Neuronal stem cell (in vitro differentiated cells): ENCODE measurements around the gene AACS.

Source experiments
- DNase-seq: peaks from one replicate; pipeline ENCODE4 v3.0.0-alpha.2; 2013; ENCODE audit warnings: low spot score
- H2AFZ ChIP-seq: one replicate; pipeline ENCODE4 v1.6.1; 2013; ENCODE audit warnings: mild to moderate bottlenecking, low read length, inconsistent platforms
- H2AK5ac ChIP-seq: 2 replicates; pipeline ENCODE4 v1.6.1; 2013; ENCODE audit warnings: low read depth, mild to moderate bottlenecking, inconsistent platforms, low read length, moderate library complexity, mixed read lengths
- H2BK120ac ChIP-seq: 2 replicates; pipeline ENCODE4 v1.6.1; 2013; ENCODE audit warnings: low read depth, mild to moderate bottlenecking, inconsistent platforms, low read length, moderate library complexity, mixed read lengths
- H2BK12ac ChIP-seq: one replicate; pipeline ENCODE4 v1.6.1; 2013; ENCODE audit warnings: low read length, inconsistent platforms
- H2BK15ac ChIP-seq: 2 replicates; pipeline ENCODE4 v1.6.1; 2013; ENCODE audit warnings: mild to moderate bottlenecking, low read length, inconsistent platforms, mixed read lengths
- H2BK5ac ChIP-seq: one replicate; pipeline ENCODE4 v1.6.1; 2013; ENCODE audit warnings: inconsistent platforms, mild to moderate bottlenecking, low read length, moderate library complexity
- H3K14ac ChIP-seq: one replicate; pipeline ENCODE4 v1.6.1; 2013; ENCODE audit warnings: low read length, inconsistent platforms
- H3K18ac ChIP-seq: 2 replicates; pipeline ENCODE4 v1.6.1; 2013; ENCODE audit warnings: low read length, inconsistent platforms
- H3K23ac ChIP-seq: 2 replicates; pipeline ENCODE4 v1.6.1; 2013; ENCODE audit warnings: low read depth, mild to moderate bottlenecking, mixed read lengths, low read length, inconsistent platforms; ENCODE audit not compliant: poor library complexity
- H3K27ac ChIP-seq: replicated peaks from 3 replicates; pipeline ENCODE4 v1.5.1; 2013; ENCODE audit warnings: low read length, inconsistent platforms
- H3K27me3 ChIP-seq, 3 experiments: 2 replicates each; pipeline ENCODE4 v1.6.1; 2013; ENCODE audit warnings: low read length in 3 of 3, mild to moderate bottlenecking in 2 of 3, inconsistent platforms in 1 of 3, low read depth in 1 of 3, mixed read lengths in 1 of 3, moderate library complexity in 1 of 3; ENCODE audit not compliant: control insufficient read depth in 3 of 3, insufficient read depth in 3 of 3
- H3K36me3 ChIP-seq, 2 donors: replicated peaks in 1 of 2; 2 replicates each; pipeline ENCODE4 v1.6.1; 2013; ENCODE audit warnings: low read length in 2 of 2; ENCODE audit not compliant: control insufficient read depth in 2 of 2, insufficient read depth in 2 of 2
- H3K4ac ChIP-seq: 2 replicates; pipeline ENCODE4 v1.6.1; 2013; ENCODE audit warnings: inconsistent platforms, mild to moderate bottlenecking, low read length, moderate library complexity
- H3K4me1 ChIP-seq, 2 donors: 1 replicate in 1 of 2; 2 replicates in 1 of 2; pipeline ENCODE4 v1.6.1; 2013; ENCODE audit warnings: low read length in 2 of 2, low read depth in 1 of 2; ENCODE audit not compliant: control insufficient read depth in 2 of 2, insufficient read depth in 1 of 2
- H3K4me2 ChIP-seq: one replicate; pipeline ENCODE4 v1.6.1; 2013; ENCODE audit warnings: mild to moderate bottlenecking, low read length, inconsistent platforms; ENCODE audit not compliant: insufficient read depth, poor library complexity, severe bottlenecking
- H3K4me3 ChIP-seq, 2 donors: 2 replicates each; pipeline ENCODE4 v1.5.1; 2013; ENCODE audit warnings: low read length in 2 of 2, mild to moderate bottlenecking in 2 of 2, inconsistent platforms in 1 of 2, moderate library complexity in 1 of 2
- H3K79me1 ChIP-seq: one replicate; pipeline ENCODE4 v1.6.1; 2013; ENCODE audit warnings: low read depth, mild to moderate bottlenecking, inconsistent platforms, low read length, moderate library complexity
- H3K9ac ChIP-seq: one replicate; pipeline ENCODE4 v1.6.1; 2013; ENCODE audit warnings: mild to moderate bottlenecking, low read depth, low read length, inconsistent platforms; ENCODE audit not compliant: poor library complexity
- H3K9me3 ChIP-seq, 2 donors: replicated peaks in 1 of 2; 2 replicates each; pipeline versions ENCODE3 to v1.6.1; 2013; ENCODE audit warnings: low read length in 2 of 2, mild to moderate bottlenecking in 2 of 2, inconsistent platforms in 1 of 2, low read depth in 1 of 2, mixed read lengths in 1 of 2, moderate library complexity in 1 of 2; ENCODE audit not compliant: control insufficient read depth in 2 of 2, insufficient read depth in 1 of 2
- H4K8ac ChIP-seq: one replicate; pipeline ENCODE4 v1.6.1; 2013; ENCODE audit warnings: low read depth, mild to moderate bottlenecking, inconsistent platforms, low read length, moderate library complexity
- H4K91ac ChIP-seq: one replicate; pipeline ENCODE4 v1.6.1; 2013; ENCODE audit warnings: low read length, low read depth, mild to moderate bottlenecking, inconsistent platforms; ENCODE audit not compliant: poor library complexity
- WGBS, 2 donors: extraction: QIAGEN DNeasy Blood & Tissue Kit; methylation state at CpG; one replicate each; pipeline ENCODE4 v1.1.7; 2013; ENCODE audit warnings: missing lambda C conversion rate in 2 of 2, mixed read lengths in 1 of 2; ENCODE audit not compliant: insufficient read length in 2 of 2, insufficient replicate concordance in 1 of 2; ENCODE audit errors: extremely low coverage in 2 of 2; 5-methylcytosine and 5-hydroxymethylcytosine counted together

AACS gene

DNA sequence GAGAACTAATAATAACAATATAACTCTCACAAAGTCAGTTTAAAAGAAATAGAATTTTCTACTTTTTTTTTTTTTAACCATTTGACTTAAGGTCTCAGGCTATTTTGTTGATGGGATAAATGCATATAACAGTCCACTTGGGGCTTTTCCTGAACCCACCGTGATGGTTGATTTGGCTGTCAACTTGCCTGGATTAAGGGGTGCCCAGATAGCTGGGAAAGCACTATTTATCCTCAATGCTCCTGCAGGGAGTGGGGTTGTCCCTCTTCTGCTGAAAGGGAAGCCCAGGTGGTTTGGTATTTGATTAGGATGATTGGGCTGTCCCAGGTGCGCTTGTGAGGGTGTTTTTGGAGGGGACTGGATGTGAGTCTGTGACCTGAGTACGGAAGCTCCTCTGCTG, 114.9 kb downstream of the AACS start:
- no peaks in the 10 kb centered on the region for H3K79me1 ChIP-seq

DNA sequence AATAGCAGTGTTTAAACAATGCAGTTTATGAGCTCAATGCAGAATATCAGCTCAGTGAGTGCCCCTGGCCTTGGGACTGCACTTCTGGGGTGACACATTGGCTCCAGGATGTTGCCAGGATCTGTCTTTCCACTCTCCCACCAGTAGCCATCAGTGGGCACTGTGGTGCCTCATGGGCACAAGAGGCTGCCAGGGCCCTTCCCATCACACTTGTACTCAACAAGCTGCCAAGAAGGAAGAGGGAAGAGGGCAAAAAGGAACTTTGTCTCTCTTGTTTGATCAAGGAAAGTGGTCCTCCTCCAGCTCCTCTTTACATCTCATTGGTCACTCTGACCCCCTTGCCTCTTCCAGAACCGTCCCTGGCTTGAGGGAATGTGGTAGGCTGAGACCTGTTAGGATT, 115.9 kb downstream of the AACS start:
- no peak overlapping the region for H2BK15ac ChIP-seq
- no peak overlapping the region for H3K23ac ChIP-seq
- H3K14ac ChIP-seq, result no peak overlapping the region
- H3K27ac ChIP-seq, result no peak overlapping the region
- H2AFZ ChIP-seq, result no peak overlapping the region
- no peak overlapping the region for H2BK5ac ChIP-seq
- no peak for DNase-seq
- no peak overlapping the region for H4K8ac ChIP-seq
- H3K36me3 ChIP-seq, result no peaks in the 10 kb centered on the region
- H3K18ac ChIP-seq, result no peak overlapping the region
- H2AK5ac ChIP-seq, result no peak overlapping the region
- H3K79me1 ChIP-seq, result no peaks in the 10 kb centered on the region
- no peak overlapping the region for H2BK120ac ChIP-seq
- H3K9me3 ChIP-seq, result peaks cover 0 to 2% of the 10 kb centered on the region in 2 donors
- peaks cover 0 to 28% (median 0%) of the 10 kb centered on the region in 3 experiments for H3K27me3 ChIP-seq
- H3K4me1 ChIP-seq, result peaks cover 0 to 18% of the 10 kb centered on the region in 2 donors
- H3K9ac ChIP-seq, result no peak overlapping the region
- WGBS, 2 donors, result no CpG with 5 or more reads among the region's 1 CpG
- no peak overlapping the region for H3K4me3 ChIP-seq
- H4K91ac ChIP-seq, result no peak overlapping the region
- H3K4ac ChIP-seq, result no peak overlapping the region
- no peak overlapping the region for H2BK12ac ChIP-seq
- no peak overlapping the region for H3K4me2 ChIP-seq

More for the DNA sequence above, 114.9 kb downstream of the AACS start:
- no CpG with 5 or more reads among the region's 3 CpGs for WGBS, 2 donors
- Histone ChIP-seq H2AFZ (no peak overlapping the region), H3K9ac (no peak overlapping the region), H2BK5ac (no peak overlapping the region), H3K23ac (no peak overlapping the region), H3K9me3 (peaks cover 0 to 2% of the 10 kb centered on the region in 2 donors), H3K27me3 (peaks cover 0 to 19% (median 0%) of the 10 kb centered on the region in 3 experiments), H3K4me3 (no peak overlapping the region), H4K8ac (no peak overlapping the region), H3K4me2 (no peak overlapping the region), H2BK120ac (no peak overlapping the region), H2BK15ac (no peak overlapping the region), H3K27ac (no peak overlapping the region), H3K4ac (no peak overlapping the region), H3K14ac (no peak overlapping the region), H3K4me1 (peaks cover 0 to 16% of the 10 kb centered on the region in 2 donors), H2AK5ac (peak overlapping the region; percentile 30), H3K18ac (no peak overlapping the region), H2BK12ac (no peak overlapping the region), H3K36me3 (no peaks in the 10 kb centered on the region), H4K91ac (no peak overlapping the region)
- no peak for DNase-seq

DNA sequence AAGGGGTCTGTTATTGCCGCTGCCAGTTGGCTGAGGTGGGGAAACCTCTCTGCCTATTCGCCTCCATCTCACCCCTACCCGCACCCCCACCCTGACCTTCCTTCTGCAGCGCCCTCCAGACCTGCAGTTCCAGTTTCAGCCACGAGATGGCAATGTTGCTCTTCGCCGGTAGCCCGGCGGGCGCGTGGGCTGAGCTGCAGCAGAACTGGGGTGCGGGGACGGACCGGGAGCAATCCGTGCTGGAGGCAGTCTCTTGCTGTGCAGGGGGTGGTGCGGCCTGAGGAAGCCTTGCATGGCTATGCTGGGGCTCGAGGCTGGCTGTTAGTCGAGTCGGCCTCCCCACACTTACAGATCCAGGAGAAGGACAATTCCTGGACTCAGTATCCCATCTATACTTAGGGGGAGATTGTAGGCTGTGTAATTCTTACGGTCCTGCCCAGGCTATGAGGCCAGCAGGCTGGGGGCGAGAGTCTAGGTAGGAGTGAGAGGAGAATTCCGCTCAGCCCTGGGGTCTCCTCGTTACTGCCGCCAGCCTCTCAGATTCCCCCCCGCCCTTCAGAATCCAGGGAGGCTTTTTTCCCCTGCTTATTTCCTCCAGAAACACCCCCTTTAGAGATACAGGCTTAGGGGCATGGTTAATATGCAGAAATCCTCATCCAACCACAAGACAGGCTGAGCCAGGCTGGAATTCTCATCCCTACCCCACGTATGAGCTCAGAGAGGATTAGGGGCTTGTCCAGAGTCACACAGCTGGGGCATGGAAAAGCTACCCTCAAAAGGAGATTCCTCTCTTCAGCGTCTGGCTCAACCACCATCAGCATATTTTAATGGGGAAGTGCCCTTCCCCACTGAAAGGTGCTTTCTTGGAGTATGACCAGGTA, 118.2 kb downstream of the AACS start:
- no peak overlapping the region for H4K8ac ChIP-seq
- no peak overlapping the region for H3K9ac ChIP-seq
- peaks cover 3% of the 10 kb centered on the region for H3K79me1 ChIP-seq
- H3K27me3 ChIP-seq, result peaks cover 0 to 46% (median 0%) of the 10 kb centered on the region in 3 experiments
- no peaks in the 10 kb centered on the region for H3K36me3 ChIP-seq
- WGBS, 2 donors, result no CpG with 5 or more reads among the region's 27 CpGs
- H2BK15ac ChIP-seq, result peak overlapping the region; percentile 59
- no peak overlapping the region for H4K91ac ChIP-seq
- peak overlapping the region; percentile 78 for H2BK12ac ChIP-seq
- peak overlapping the region; percentile 17 for H2AFZ ChIP-seq
- H3K9me3 ChIP-seq, result peaks cover 0 to 2% of the 10 kb centered on the region in 2 donors
- H3K4me1 ChIP-seq, result peaks cover 11 to 18% of the 10 kb centered on the region in 2 donors
- peak overlapping the region; percentile 11 for H3K23ac ChIP-seq
- H3K4me3 ChIP-seq, result no peak overlapping the region
- H3K14ac ChIP-seq, result peak overlapping the region; percentile 5
- H2AK5ac ChIP-seq, result peak overlapping the region; percentile 44
- H2BK5ac ChIP-seq, result peak overlapping the region; percentile 40
- no peak overlapping the region for H3K4ac ChIP-seq
- peak overlapping the region; percentile 58 for H3K4me2 ChIP-seq
- H3K27ac ChIP-seq, result peak overlapping the region; percentile 64
- peak overlapping the region; percentile 83 for H3K18ac ChIP-seq
- DNase-seq, result peak; percentile 91
- H2BK120ac ChIP-seq, result peak overlapping the region; percentile 85

DNA sequence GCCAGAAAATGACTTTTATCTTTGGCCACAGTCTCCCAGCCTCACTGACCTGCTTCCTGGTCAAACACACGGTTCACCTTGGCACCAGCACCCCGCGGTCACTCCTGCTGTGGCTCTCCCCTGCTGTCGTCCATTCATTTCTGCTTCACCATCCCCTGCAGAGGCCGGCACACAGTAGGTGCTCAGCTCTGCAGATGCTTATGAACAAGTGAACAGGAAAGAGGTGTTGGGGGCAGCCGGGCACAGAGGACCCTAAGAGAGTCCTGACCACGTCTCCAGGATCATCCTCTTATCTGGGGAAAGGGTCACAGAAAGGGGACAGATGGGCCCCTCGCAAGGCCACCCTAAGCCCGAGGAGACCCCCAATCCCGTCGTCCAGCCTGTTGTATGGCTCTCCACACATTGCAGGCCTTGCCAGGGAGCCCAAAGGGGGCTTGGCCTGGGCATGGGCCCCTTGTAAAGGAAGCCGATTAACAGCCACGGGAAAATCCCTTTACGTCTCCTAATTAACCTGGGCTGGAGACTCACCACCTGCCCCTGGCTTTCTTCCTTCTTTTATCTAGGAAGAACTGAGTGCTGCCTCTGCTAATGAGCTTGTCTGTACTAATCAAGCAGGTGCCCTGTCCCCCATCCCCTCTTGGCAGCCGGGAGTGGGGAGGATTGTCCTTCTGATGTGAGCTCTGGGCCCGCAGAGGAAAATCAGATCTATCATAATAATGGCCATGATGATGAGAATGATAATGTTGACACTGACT, 119.2 kb downstream of the AACS start:
- Histone ChIP-seq H2BK12ac (peak overlapping the region; percentile 78), H2BK5ac (peak overlapping the region; percentile 40), H3K18ac (peak overlapping the region; percentile 68), H3K9me3 (peaks cover 0 to 2% of the 10 kb centered on the region in 2 donors), H3K23ac (peak overlapping the region; percentile 6), H3K9ac (peak overlapping the region; percentile 64), H3K14ac (no peak overlapping the region), H3K4me1 (peaks cover 21 to 25% of the 10 kb centered on the region in 2 donors), H3K27ac (peak overlapping the region; percentile 93), H4K91ac (no peak overlapping the region), H3K4ac (peak overlapping the region; percentile 7), H2BK120ac (peak overlapping the region; percentile 62), H3K4me2 (no peak overlapping the region), H2AFZ (no peak overlapping the region), H2AK5ac (peak overlapping the region; percentile 44), H4K8ac (no peak overlapping the region), H3K4me3 (no peak overlapping the region), H3K36me3 (no peaks in the 10 kb centered on the region), H3K27me3 (peaks cover 0 to 56% (median 0%) of the 10 kb centered on the region in 3 experiments), H3K79me1 (peaks cover 3% of the 10 kb centered on the region), H2BK15ac (peak overlapping the region; percentile 18)
- no CpG with 5 or more reads among the region's 16 CpGs for WGBS, 2 donors
- DNase-seq, result no peak
